BE2C (cell line): ENCODE results near the gene ZBP1.

Source experiments
- DNase-seq: peaks from one replicate; pipeline ENCODE4 v3.0.0-alpha.2; 2020
- H3K27me3 ChIP-seq: fragments of 250-450 bp; sonication (Bioruptor Pico); 2 replicates; pipeline ENCODE4 v1.5.1; 2020; ENCODE audit warnings: mild to moderate bottlenecking
- H3K36me3 ChIP-seq: fragments of 250-450 bp; sonication (Bioruptor Pico); 2 replicates; pipeline ENCODE4 v1.5.1; 2020; ENCODE audit warnings: mild to moderate bottlenecking
- H3K4me1 ChIP-seq: fragments of 250-450 bp; sonication (Bioruptor Pico); 2 replicates; pipeline ENCODE4 v1.5.1; 2020
- H3K4me3 ChIP-seq: 2 replicates; pipeline ENCODE4 v1.5.1; 2011; ENCODE audit warnings: low read depth, low read length
- H3K9me3 ChIP-seq: fragments of 250-450 bp; sonication (Bioruptor Pico); 2 replicates; pipeline ENCODE4 v1.5.1; 2020
- CTCF ChIP-seq: IDR thresholded peaks from 2 replicates; pipeline ENCODE4 v1.5.1; 2012; ENCODE audit warnings: mild to moderate bottlenecking, low read depth, low read length

The ZBP1 gene

GRCh38 chr20:57652606-57653545 is 32.6 kb upstream of the ZBP1 start:
- H3K4me1 ChIP-seq = peaks cover 6% of the 10 kb centered on the region
- no peak for TF ChIP-seq CTCF
- no peaks in the 10 kb centered on the region for H3K27me3 ChIP-seq
- DNase-seq = no peak
- H3K9me3 ChIP-seq = no peaks in the 10 kb centered on the region
- no peak overlapping the region for H3K4me3 ChIP-seq
- peaks cover 9% of the 10 kb centered on the region for H3K36me3 ChIP-seq

- Histone ChIP-seq H3K4me3 (no peak overlapping the region), H3K4me1 (0 out of 2 replicates have a peak, but pooled peaks cover 2% of the 10 kb centered on the region), H3K27me3 (no peaks in the 10 kb centered on the region), H3K9me3 (no peaks in the 10 kb centered on the region), H3K36me3 (peaks cover 9% of the 10 kb centered on the region)
- no peak for TF ChIP-seq CTCF
- no peak for DNase-seq
Measured at GRCh38 chr20:57651881-57652605, 31.8 kb upstream of the ZBP1 start.

- Histone ChIP-seq H3K4me1 (0 out of 2 replicates have a peak, but pooled peaks cover 2% of the 10 kb centered on the region), H3K36me3 (peaks cover 9% of the 10 kb centered on the region; the same call in 1 of the 2 replicates), H3K9me3 (no peaks in the 10 kb centered on the region), H3K27me3 (no peaks in the 10 kb centered on the region), H3K4me3 (no peak overlapping the region)
- no peak for DNase-seq
- TF ChIP-seq CTCF = no peak
Measured at GRCh38 chr20:57650756-57651483, 30.7 kb upstream of the ZBP1 start.

GRCh38 chr20:57650266-57650665 is 30.0 kb upstream of the ZBP1 start:
- Histone ChIP-seq H3K9me3 (no peaks in the 10 kb centered on the region), H3K27me3 (no peaks in the 10 kb centered on the region), H3K36me3 (peaks cover 9% of the 10 kb centered on the region; the same call in 1 of the 2 replicates), H3K4me1 (0 out of 2 replicates have a peak, but pooled peaks cover 2% of the 10 kb centered on the region), H3K4me3 (no peak overlapping the region)
- no peak for TF ChIP-seq CTCF
- DNase-seq = no peak

- Histone ChIP-seq H3K9me3 (no peaks in the 10 kb centered on the region), H3K4me3 (no peak overlapping the region), H3K36me3 (peaks cover 9% of the 10 kb centered on the region; the same call in 1 of the 2 replicates), H3K27me3 (no peaks in the 10 kb centered on the region), H3K4me1 (0 out of 2 replicates have a peak, but pooled peaks cover 2% of the 10 kb centered on the region)
- no peak for TF ChIP-seq CTCF
- no peak for DNase-seq
Measured at GRCh38 chr20:57649617-57650015, 29.4 kb upstream of the ZBP1 start.
